A549 (cell line): ENCODE results near the gene ST6GALNAC5. TPM values are rescaled to one million over a fixed set of nuclear protein-coding genes. Genes with fewer than 3 reads are reported as not detected.

Experiments used
- ATAC-seq, 2 experiments: fragments of 200-7000 bp in 1 of 2; fragments of >200 bp in 1 of 2; cut with Nextera tagmentation in 1 of 2; cut with Tn5 transposase in 1 of 2; 3 replicates each; pipeline versions ENCODE4 v1.8.0 to v1.9.1; 2018 to 2020; ENCODE audit warnings: mild to moderate bottlenecking in 1 of 2, moderate library complexity in 1 of 2
- CTCF ChIA-PET: fragments of 300-600 bp; sonication (Branson Sonifier 250); formaldehyde crosslinking; extraction: SDS; loops from one replicate; lab custom pipeline; 2021; ENCODE audit warnings: antibody characterized with exemption, inconsistent platforms; lab: Yijun Ruan, JAX
- POLR2A ChIA-PET: fragments of 350-600 bp; formaldehyde crosslinking; extraction: SDS; loops from one replicate; lab custom pipeline; 2021; ENCODE audit warnings: antibody characterized with exemption, inconsistent platforms; lab: Yijun Ruan, JAX
- DNase-seq, 2 experiments: peaks; one replicate each; pipeline versions ENCODE4 v3.0.0 to v3.0.0-alpha.2; 2011 to 2016; ENCODE audit warnings: low read depth in 1 of 2, low spot score in 1 of 2
- FAIRE-seq: peaks from 2 replicates; lab custom pipeline; 2011; peaks lifted over from hg19 to GRCh38; lab: Jason Lieb, UNC
- H3K27ac ChIP-seq, 2 experiments: fragments of >200 bp; sonication (Bioruptor Twin); formaldehyde crosslinking; 3 replicates each; pipeline ENCODE4 v1.5.1; 2016 to 2017
- H3K4me1 ChIP-seq: fragments of >200 bp; sonication (Bioruptor Twin); formaldehyde crosslinking; 3 replicates; pipeline ENCODE4 v1.6.1; 2016
- H3K4me2 ChIP-seq: fragments of >200 bp; sonication (Bioruptor Twin); formaldehyde crosslinking; 3 replicates; pipeline ENCODE4 v1.6.1; 2016
- H3K4me3 ChIP-seq: fragments of >200 bp; sonication (Bioruptor Twin); formaldehyde crosslinking; 3 replicates; pipeline ENCODE4 v1.5.1; 2016
- H3K9me3 ChIP-seq: fragments of >200 bp; sonication (Bioruptor Twin); formaldehyde crosslinking; 3 replicates; pipeline ENCODE4 v1.6.1; 2016
- CEBPB ChIP-seq, 2 experiments: fragments of >200 bp in 1 of 2; sonication (Bioruptor Twin) in 1 of 2; formaldehyde crosslinking in 1 of 2; IDR thresholded peaks; 2 replicates each; pipeline ENCODE4 v1.6.1; 2012 to 2016
- CHD2 ChIP-seq: fragments of 150-350 bp; IDR thresholded peaks from 2 replicates; pipeline ENCODE4 v1.6.1; 2014; ENCODE audit warnings: low read length; ENCODE audit not compliant: partially characterized antibody
- CHD4 ChIP-seq: fragments of 200-600 bp; sonication (generic); IDR thresholded peaks from 2 replicates; pipeline ENCODE4 v1.6.1; 2016; ENCODE audit warnings: antibody characterized with exemption, mild to moderate bottlenecking, borderline replicate concordance
- CTCF ChIP-seq: fragments of >200 bp; sonication (Bioruptor Twin); formaldehyde crosslinking; IDR thresholded peaks from 3 replicates; pipeline ENCODE4 v1.5.1; 2016
- E2F6 ChIP-seq: IDR thresholded peaks from 2 replicates; pipeline ENCODE4 v1.6.1; 2012; ENCODE audit warnings: low read depth, borderline replicate concordance
- EHMT2 ChIP-seq: fragments of 200-600 bp; sonication (generic); IDR thresholded peaks from 2 replicates; pipeline ENCODE4 v1.6.1; 2016; ENCODE audit warnings: antibody characterized with exemption, low read depth, mild to moderate bottlenecking, moderate library complexity
- ESRRA ChIP-seq: fragments of 150-350 bp; IDR thresholded peaks from 2 replicates; pipeline ENCODE4 v1.6.1; 2014; ENCODE audit warnings: mild to moderate bottlenecking, low read length, borderline replicate concordance
- FOSL2 ChIP-seq, 2 experiments: fragments of 450-650 bp in 1 of 2; fragments of >200 bp in 1 of 2; sonication (Bioruptor Twin) in 1 of 2; formaldehyde crosslinking; IDR thresholded peaks; 2 replicates each; pipeline versions ENCODE4 v1.5.0 to v1.6.1; 2016 to 2020; ENCODE audit warnings: mild to moderate bottlenecking in 1 of 2, moderate library complexity in 1 of 2
- GATA3 ChIP-seq: IDR thresholded peaks from 2 replicates; pipeline ENCODE4 v1.6.1; 2012; ENCODE audit warnings: borderline replicate concordance
- HES2 ChIP-seq: fragments of >200 bp; sonication (Bioruptor Twin); formaldehyde crosslinking; IDR thresholded peaks from 2 replicates; pipeline ENCODE4 v1.6.1; 2016
- JUN ChIP-seq, 2 experiments: fragments of >200 bp; sonication (Bioruptor Twin); formaldehyde crosslinking; IDR thresholded peaks; 2 replicates in 1 of 2; 3 replicates in 1 of 2; pipeline ENCODE4 v1.6.1; 2016 to 2017
- JUNB ChIP-seq: fragments of >200 bp; sonication (Bioruptor Twin); formaldehyde crosslinking; IDR thresholded peaks from 2 replicates; pipeline ENCODE4 v1.6.1; 2016
- KDM1A ChIP-seq: fragments of 200-600 bp; sonication (generic); IDR thresholded peaks from 2 replicates; pipeline ENCODE4 v1.6.1; 2016; ENCODE audit warnings: low read depth, mild to moderate bottlenecking
- MAZ ChIP-seq: fragments of 150-350 bp; IDR thresholded peaks from 2 replicates; pipeline ENCODE4 v1.6.1; 2014; ENCODE audit warnings: antibody characterized with exemption, low read depth, low read length, borderline replicate concordance
- NFE2L2 ChIP-seq: fragments of 150-350 bp; conservative IDR thresholded peaks from 2 replicates; pipeline ENCODE4 v1.6.1; 2014; ENCODE audit warnings: low read length
- RAD21 ChIP-seq, 2 experiments: fragments of >200 bp in 1 of 2; sonication (Bioruptor Twin) in 1 of 2; formaldehyde crosslinking in 1 of 2; IDR thresholded peaks in 1 of 2; conservative IDR thresholded peaks in 1 of 2; 2 replicates in 1 of 2; 3 replicates in 1 of 2; pipeline ENCODE4 v1.6.1; 2012 to 2018; ENCODE audit warnings: inconsistent platforms in 1 of 2
- RCOR1 ChIP-seq: fragments of 150-350 bp; IDR thresholded peaks from 2 replicates; pipeline ENCODE4 v1.6.1; 2014; ENCODE audit warnings: antibody characterized with exemption, low read length, low read depth
- REST ChIP-seq: fragments of 200-600 bp; sonication (generic); IDR thresholded peaks from 2 replicates; pipeline ENCODE4 v1.6.1; 2016; ENCODE audit warnings: antibody characterized with exemption, mild to moderate bottlenecking, moderate library complexity
- SMC3 ChIP-seq: fragments of >200 bp; sonication (Bioruptor Twin); formaldehyde crosslinking; IDR thresholded peaks from 3 replicates; pipeline ENCODE4 v1.6.1; 2018; ENCODE audit warnings: inconsistent platforms
- TFCP2L1 ChIP-seq: fragments of 250-450 bp; sonication (Bioruptor Pico); IDR thresholded peaks from 2 replicates; pipeline ENCODE4 v1.5.0; 2021; ENCODE audit warnings: mild to moderate bottlenecking
- TP53 ChIP-seq: fragments of 250-450 bp; sonication (Bioruptor Pico); IDR thresholded peaks from 2 replicates; pipeline ENCODE4 v1.5.0; 2021; ENCODE audit warnings: mild to moderate bottlenecking, moderate library complexity
- WGBS: methylation state at CpG from one replicate; pipeline ENCODE4 v1.1.6; 2017; ENCODE audit errors: missing lambda C conversion rate; 5-methylcytosine and 5-hydroxymethylcytosine counted together
- polyA plus RNA-seq, 4 experiments: library from polyadenylated mRNA; depleted of rRNA in 3 of 4; stranded (reverse); fragments of >200 nt; fragmentation: RNase III in 1 of 4; extraction: RNeasy Plus Mini Kit Qiagen cat#74134 plus additional on column Dnase treatment in 1 of 4; gene quantifications; 2 replicates in 3 of 4; 3 replicates in 1 of 4; pipeline ENCODE4 v1.2.3, GENCODE V29; 2011 to 2017

Gene ST6GALNAC5
- polyA plus RNA-seq, 2 of the 4 experiments (the other 2 are of a cell fraction), result not detected

GRCh38 chr1:77031106-77031662 lies 163.9 kb downstream of the ST6GALNAC5 start:
- WGBS, result 0% methylated on average over 3 of the region's 3 CpGs
- ATAC-seq, result peak; percentile 86 to 89

GRCh38 chr1:77036560-77036959 lies 169.3 kb downstream of the ST6GALNAC5 start:
- Histone ChIP-seq H3K4me2 (no peak overlapping the region), H3K27ac (no peak overlapping the region), H3K9me3 (no peaks in the 10 kb centered on the region), H3K4me3 (no peak overlapping the region), H3K4me1 (peaks cover 25% of the 10 kb centered on the region)
- FAIRE-seq (no peak), DNase-seq (peak in 1 of 2 experiments; percentile 14), ATAC-seq (no peak)
- TF ChIP-seq KDM1A (no peak), CHD4 (no peak), HES2 (no peak), CHD2 (no peak), JUN (IDR thresholded peaks at IDR 0.05) (no peak), REST (peak; percentile 91), TP53 (CRISPR knock-in tag) (no peak), E2F6 (no peak), EHMT2 (peak; percentile 52; the same call in 1 of the 2 replicates), MAZ (no peak), JUNB (no peak), CEBPB (IDR thresholded peaks at IDR 0.05) (no peak), TFCP2L1 (CRISPR knock-in tag) (no peak), RCOR1 (no peak), CTCF (no peak), ESRRA (no peak)
- CTCF ChIA-PET, result no interaction called here
- WGBS, result 30% methylated on average over 2 of the region's 2 CpGs
- POLR2A ChIA-PET, result no interaction called here

More at GRCh38 chr1:77031106-77031662, 163.9 kb downstream of the ST6GALNAC5 start:
- no peaks in the 10 kb centered on the region for H3K9me3 ChIP-seq
- no peak for FAIRE-seq
- TF ChIP-seq SMC3, result peak; percentile 22; the same call in 1 of the 3 replicates
- peak; percentile 62; the same call in 1 of the 2 replicates for TF ChIP-seq JUNB
- TF ChIP-seq RAD21 (conservative IDR thresholded peaks at IDR 0.05 in 1 of 2, IDR thresholded peaks at IDR 0.05 in 1 of 2), result peak; percentile 35 to 60; a peak in 4 of 5 replicates
- TF ChIP-seq GATA3, result peak; percentile 56; the same call in 1 of the 2 replicates
- TF ChIP-seq FOSL2 (IDR thresholded peaks at IDR 0.05), result peak; percentile 57
- peak; percentile 84 for TF ChIP-seq FOSL2 (CRISPR knock-in tag; IDR thresholded peaks at IDR 0.05)
- no peak for TF ChIP-seq RCOR1
- TF ChIP-seq REST, result no peak
- TF ChIP-seq NFE2L2, result no peak
- POLR2A ChIA-PET, result no interaction called here
- CTCF ChIA-PET, result interaction anchor here (0.8 to 1.2 kb wide), 4 partner anchors 11 to 876 kb away, joined by 3 to 4 read pairs (median 3); no protein-coding TSS in a partner anchor
- H3K4me3 ChIP-seq, result no peak overlapping the region
- peaks cover 22% of the 10 kb centered on the region for H3K4me1 ChIP-seq
- H3K27ac ChIP-seq, result no peak overlapping the region
- H3K4me2 ChIP-seq, result peak overlapping the region; percentile 51
- DNase-seq, result peak; percentile 26 to 75
